ENCODE results near the gene TRIM65. TPM values are rescaled to one million over a fixed set of nuclear protein-coding genes. Genes with fewer than 3 reads are reported as not detected.

TRIM65 gene
- total and polyA plus RNA-seq, 2 of the 13 experiments (the other 11 are each of a cell fraction or from before 2014, with no cell fraction given) = 10.3 to 22.4 TPM

GRCh38 chr17:75894049-75894733 lies 2.6 kb downstream of the TRIM65 start (continued):
- peak; percentile 54 for TF ChIP-seq ZNF687 (CRISPR knock-in tag; IDR thresholded peaks at IDR 0.05)
- no peak for TF ChIP-seq ZNF564 (CRISPR knock-in tag; IDR thresholded peaks at IDR 0.05)
- TF ChIP-seq EED (CRISPR knock-in tag; IDR thresholded peaks at IDR 0.05) = 0 out of 2 replicates have a peak, but pooled peaks have one; percentile 64
- TF ChIP-seq, protein P1, sequence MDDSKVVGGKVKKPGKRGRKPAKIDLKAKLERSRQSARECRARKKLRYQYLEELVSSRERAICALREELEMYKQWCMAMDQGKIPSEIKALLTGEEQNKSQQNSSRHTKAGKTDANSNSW (CRISPR knock-in tag; IDR thresholded peaks at IDR 0.05; ENCODE audit: borderline replicate concordance) = no peak
- no peak for TF ChIP-seq ZBTB21 (CRISPR knock-in tag; IDR thresholded peaks at IDR 0.05)
- TF ChIP-seq, protein P2, sequence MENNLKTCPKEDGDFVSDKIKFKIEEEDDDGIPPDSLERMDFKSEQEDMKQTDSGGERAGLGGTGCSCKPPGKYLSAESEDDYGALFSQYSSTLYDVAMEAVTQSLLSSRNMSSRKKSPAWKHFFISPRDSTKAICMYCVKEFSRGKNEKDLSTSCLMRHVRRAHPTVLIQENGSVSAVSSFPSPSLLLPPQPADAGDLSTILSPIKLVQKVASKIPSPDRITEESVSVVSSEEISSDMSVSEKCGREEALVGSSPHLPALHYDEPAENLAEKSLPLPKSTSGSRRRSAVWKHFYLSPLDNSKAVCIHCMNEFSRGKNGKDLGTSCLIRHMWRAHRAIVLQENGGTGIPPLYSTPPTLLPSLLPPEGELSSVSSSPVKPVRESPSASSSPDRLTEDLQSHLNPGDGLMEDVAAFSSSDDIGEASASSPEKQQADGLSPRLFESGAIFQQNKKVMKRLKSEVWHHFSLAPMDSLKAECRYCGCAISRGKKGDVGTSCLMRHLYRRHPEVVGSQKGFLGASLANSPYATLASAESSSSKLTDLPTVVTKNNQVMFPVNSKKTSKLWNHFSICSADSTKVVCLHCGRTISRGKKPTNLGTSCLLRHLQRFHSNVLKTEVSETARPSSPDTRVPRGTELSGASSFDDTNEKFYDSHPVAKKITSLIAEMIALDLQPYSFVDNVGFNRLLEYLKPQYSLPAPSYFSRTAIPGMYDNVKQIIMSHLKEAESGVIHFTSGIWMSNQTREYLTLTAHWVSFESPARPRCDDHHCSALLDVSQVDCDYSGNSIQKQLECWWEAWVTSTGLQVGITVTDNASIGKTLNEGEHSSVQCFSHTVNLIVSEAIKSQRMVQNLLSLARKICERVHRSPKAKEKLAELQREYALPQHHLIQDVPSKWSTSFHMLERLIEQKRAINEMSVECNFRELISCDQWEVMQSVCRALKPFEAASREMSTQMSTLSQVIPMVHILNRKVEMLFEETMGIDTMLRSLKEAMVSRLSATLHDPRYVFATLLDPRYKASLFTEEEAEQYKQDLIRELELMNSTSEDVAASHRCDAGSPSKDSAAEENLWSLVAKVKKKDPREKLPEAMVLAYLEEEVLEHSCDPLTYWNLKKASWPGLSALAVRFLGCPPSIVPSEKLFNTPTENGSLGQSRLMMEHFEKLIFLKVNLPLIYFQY (CRISPR knock-in tag; IDR thresholded peaks at IDR 0.05; ENCODE audit: borderline replicate concordance) = no peak
- peak; percentile 98 for TF ChIP-seq AKAP8 (CRISPR knock-in tag; IDR thresholded peaks at IDR 0.05)
- TF ChIP-seq, protein P3, sequence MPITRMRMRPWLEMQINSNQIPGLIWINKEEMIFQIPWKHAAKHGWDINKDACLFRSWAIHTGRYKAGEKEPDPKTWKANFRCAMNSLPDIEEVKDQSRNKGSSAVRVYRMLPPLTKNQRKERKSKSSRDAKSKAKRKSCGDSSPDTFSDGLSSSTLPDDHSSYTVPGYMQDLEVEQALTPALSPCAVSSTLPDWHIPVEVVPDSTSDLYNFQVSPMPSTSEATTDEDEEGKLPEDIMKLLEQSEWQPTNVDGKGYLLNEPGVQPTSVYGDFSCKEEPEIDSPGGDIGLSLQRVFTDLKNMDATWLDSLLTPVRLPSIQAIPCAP (CRISPR knock-in tag; IDR thresholded peaks at IDR 0.05; ENCODE audit: low read depth) = no peak
- no peak for TF ChIP-seq XBP1 (CRISPR knock-in tag; IDR thresholded peaks at IDR 0.05)
- TF ChIP-seq ZBTB7B (CRISPR knock-in tag; IDR thresholded peaks at IDR 0.05) = no peak
- no peak for TF ChIP-seq ZNF263 (CRISPR knock-in tag; IDR thresholded peaks at IDR 0.05)
- no peak for TF ChIP-seq FOXA1 (IDR thresholded peaks at IDR 0.05)
- TF ChIP-seq FOXA1 (CRISPR knock-in tag; IDR thresholded peaks at IDR 0.05) = no peak
- TF ChIP-seq, protein P4, sequence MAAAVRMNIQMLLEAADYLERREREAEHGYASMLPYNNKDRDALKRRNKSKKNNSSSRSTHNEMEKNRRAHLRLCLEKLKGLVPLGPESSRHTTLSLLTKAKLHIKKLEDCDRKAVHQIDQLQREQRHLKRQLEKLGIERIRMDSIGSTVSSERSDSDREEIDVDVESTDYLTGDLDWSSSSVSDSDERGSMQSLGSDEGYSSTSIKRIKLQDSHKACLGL (CRISPR knock-in tag; IDR thresholded peaks at IDR 0.05) = peak; percentile 69
- TF ChIP-seq TOE1 (CRISPR knock-in tag; IDR thresholded peaks at IDR 0.05) = no peak
- TF ChIP-seq HDAC1 (CRISPR knock-in tag; IDR thresholded peaks at IDR 0.05) = no peak; the same call in 1 of the 2 replicates
- TF ChIP-seq ZNF678 (CRISPR knock-in tag; IDR thresholded peaks at IDR 0.05) = peak; percentile 36; the same call in 1 of the 2 replicates
- TF ChIP-seq, protein P5, sequence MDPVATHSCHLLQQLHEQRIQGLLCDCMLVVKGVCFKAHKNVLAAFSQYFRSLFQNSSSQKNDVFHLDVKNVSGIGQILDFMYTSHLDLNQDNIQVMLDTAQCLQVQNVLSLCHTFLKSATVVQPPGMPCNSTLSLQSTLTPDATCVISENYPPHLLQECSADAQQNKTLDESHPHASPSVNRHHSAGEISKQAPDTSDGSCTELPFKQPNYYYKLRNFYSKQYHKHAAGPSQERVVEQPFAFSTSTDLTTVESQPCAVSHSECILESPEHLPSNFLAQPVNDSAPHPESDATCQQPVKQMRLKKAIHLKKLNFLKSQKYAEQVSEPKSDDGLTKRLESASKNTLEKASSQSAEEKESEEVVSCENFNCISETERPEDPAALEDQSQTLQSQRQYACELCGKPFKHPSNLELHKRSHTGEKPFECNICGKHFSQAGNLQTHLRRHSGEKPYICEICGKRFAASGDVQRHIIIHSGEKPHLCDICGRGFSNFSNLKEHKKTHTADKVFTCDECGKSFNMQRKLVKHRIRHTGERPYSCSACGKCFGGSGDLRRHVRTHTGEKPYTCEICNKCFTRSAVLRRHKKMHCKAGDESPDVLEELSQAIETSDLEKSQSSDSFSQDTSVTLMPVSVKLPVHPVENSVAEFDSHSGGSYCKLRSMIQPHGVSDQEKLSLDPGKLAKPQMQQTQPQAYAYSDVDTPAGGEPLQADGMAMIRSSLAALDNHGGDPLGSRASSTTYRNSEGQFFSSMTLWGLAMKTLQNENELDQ (CRISPR knock-in tag; IDR thresholded peaks at IDR 0.05; ENCODE audit: borderline replicate concordance) = no peak
- TF ChIP-seq ZNF3 (CRISPR knock-in tag; IDR thresholded peaks at IDR 0.05) = no peak

All from HepG2 (cell line).